Left colon (tissue), 2 donors: ENCODE measurements around the gene OCRL. TPM values are rescaled to one million over a fixed set of nuclear protein-coding genes. Genes with fewer than 3 reads are reported as not detected.
"Not testable (repeated sequence)": the region's sequence is repeated elsewhere in the genome, so short reads cannot be mapped to it uniquely, and the experiment has no call there.

Experiments
- ATAC-seq: fragments of 200-7000 bp; cut with Tn5 transposase; one replicate; pipeline ENCODE4 v1.9.1; 2020; ENCODE audit warnings: mild to moderate bottlenecking, moderate library complexity
- DNase-seq, 2 donors: peaks; one replicate each; pipeline ENCODE4 v3.0.0-alpha.2; 2020
- intact Hi-C, 2 donors: fragments of 100-400 bp; cut with DNase I in 1 of 2; cut with micrococcal nuclease in 1 of 2; formaldehyde crosslinking; loops; one replicate each; pipeline versions ENCODE4 v1.11.2 to v1.14.0; 2022; cut with DNase I, micrococcal nuclease
- total RNA-seq, 2 donors: library from RNA; stranded (reverse); fragmentation: NEBNext Ultra II Directional; extraction: Animal tissue kit (Norgen Biotek cat#: 25700); gene quantifications; one replicate each; pipeline ENCODE4 v1.2.1, GENCODE V29; 2021
- donor health status: DM: no; HTN: no; CAD: no.
- donor health status: DM: yes; HTN: yes; CAD: no.

OCRL gene
- total RNA-seq, 2 donors from 2014 or later = 27.8 to 31.3 TPM

- DNase-seq (no peak), ATAC-seq (no peak)
- intact Hi-C loops = no loop called here
Measured at GRCh38 chrX:129530410-129530809, 9.6 kb upstream of the OCRL start.

DNA sequence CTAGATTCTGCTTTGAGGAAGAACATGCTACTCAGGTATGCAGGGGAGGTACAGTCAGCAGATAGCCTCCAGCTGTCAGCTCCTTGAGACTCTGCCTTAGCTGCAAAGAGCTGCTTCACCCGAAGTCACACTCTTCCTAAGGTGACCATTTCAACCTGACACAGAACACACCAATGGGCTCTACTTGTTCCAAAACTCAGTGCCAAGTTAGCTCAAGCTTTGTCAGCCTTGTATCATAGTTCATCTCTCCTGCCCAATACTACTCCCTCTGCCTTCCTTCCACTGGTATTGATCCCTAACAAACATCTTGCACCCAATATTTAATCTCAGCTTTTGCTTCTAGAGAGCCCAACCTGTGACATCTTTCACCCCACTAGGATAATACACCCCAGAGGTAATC lies 8.9 kb upstream of the OCRL start:
- DNase-seq = no peak
- intact Hi-C loops = no loop called here
- ATAC-seq = no peak

DNA sequence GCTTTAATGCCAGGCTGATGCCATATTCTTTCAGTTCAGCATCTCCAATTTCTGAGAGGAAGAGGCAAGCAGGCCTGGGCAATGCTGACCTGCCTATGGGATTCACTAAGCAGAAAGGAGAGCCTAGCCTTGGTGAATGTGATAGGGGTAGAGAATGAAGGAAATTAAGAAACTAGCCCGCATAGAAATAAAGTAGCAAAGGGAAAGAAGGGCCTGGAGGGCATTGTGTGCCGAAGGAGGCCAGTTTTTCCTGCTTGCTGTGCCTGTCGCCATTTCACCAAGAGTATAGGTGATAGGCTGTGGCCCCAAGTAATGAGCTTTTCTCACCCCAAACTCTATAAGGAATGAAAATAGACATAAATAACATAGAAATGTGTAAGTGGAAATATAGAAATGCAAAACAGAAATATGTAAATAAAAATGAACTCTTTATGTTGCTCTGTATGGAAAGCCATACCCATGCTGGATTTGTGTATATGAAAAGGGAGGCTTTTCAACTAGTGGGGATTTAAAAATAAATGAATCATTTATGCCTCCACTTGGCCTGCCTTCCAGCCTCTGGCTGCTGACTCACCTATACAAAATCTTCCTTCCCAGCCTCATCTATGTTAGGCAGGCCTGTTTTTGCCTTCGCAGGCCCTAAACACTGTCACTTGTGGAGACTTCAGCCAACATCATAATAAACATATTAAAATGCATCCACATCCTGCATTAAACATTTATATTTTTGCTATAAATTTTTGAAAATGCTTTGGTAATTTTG lies 5.1 kb upstream of the OCRL start:
- DNase-seq (no peak), ATAC-seq (no peak)
- intact Hi-C loops = no loop called here

GRCh38 chrX:129540722-129541184 lies 694 bp downstream of the OCRL start:
- peak; percentile 33 to 61 for DNase-seq
- intact Hi-C loops = no loop called here
- peak; percentile 92 for ATAC-seq

GRCh38 chrX:129544780-129545179 lies 4.7 kb downstream of the OCRL start:
- intact Hi-C loops = no loop called here
- ATAC-seq (no peak), DNase-seq (no peak)

DNA sequence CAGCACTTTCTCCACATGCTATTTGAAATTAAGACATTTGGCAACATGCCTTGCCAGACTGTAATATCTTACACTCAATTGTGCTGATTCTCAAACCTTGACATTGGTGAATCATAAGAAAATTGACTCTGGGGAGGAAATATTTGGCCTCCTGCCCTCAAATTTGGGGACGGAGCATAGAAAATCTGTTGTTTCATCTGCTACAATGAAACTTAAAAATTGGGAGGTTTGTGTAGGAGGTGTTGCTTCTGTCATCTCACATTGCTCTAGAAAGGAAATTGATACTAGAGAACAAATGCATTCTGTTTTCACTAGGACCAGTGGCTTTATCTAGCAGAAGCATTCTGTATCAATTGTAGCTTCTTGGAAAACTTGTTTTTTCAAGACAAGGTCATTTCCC lies 5.3 kb downstream of the OCRL start:
- ATAC-seq (no peak), DNase-seq (no peak)
- intact Hi-C loops = no loop called here

- ATAC-seq (no peak), DNase-seq (no peak)
- intact Hi-C loops = no loop called here
Measured at GRCh38 chrX:129549124-129549523, 9.1 kb downstream of the OCRL start.

GRCh38 chrX:129553619-129554288 lies 13.7 kb downstream of the OCRL start:
- no peak for DNase-seq
- intact Hi-C loops = no loop called here
- no peak for ATAC-seq

- ATAC-seq, intact Hi-C loops, DNase-seq: not testable (repeated sequence)
Measured at GRCh38 chrX:129554816-129555215, 14.8 kb downstream of the OCRL start.

DNA sequence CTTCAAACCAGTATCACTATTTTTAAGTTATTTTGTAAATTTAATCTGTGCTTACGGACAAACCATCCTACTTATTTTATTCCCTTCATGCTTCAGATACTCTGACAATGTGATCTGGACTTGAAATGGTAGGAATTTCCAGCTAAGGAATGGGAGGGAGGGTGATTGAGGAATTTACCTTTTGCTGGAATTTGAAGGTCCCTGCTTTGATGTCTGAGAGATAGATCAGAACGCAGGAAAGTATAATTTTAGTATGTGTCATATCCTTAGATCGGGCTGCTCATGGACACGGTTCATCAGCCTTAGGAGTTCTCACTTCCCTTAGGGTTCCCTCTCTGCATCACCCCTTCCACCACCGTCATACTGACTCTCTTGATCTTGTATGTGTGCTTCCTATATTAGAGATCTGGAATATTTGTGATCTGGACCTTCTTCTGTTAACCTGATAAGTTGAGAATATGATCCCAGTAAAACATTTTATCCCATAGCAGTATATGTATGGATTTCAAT lies 16.8 kb downstream of the OCRL start:
- intact Hi-C loops = no loop called here
- ATAC-seq (no peak), DNase-seq (no peak)

- no peak for DNase-seq
- ATAC-seq = no peak
- intact Hi-C loops = no loop called here
Measured at GRCh38 chrX:129557844-129558480, 17.9 kb downstream of the OCRL start.

GRCh38 chrX:129559783-129560182 lies 19.7 kb downstream of the OCRL start:
- intact Hi-C loops = no loop called here
- DNase-seq (no peak), ATAC-seq (no peak)

DNA sequence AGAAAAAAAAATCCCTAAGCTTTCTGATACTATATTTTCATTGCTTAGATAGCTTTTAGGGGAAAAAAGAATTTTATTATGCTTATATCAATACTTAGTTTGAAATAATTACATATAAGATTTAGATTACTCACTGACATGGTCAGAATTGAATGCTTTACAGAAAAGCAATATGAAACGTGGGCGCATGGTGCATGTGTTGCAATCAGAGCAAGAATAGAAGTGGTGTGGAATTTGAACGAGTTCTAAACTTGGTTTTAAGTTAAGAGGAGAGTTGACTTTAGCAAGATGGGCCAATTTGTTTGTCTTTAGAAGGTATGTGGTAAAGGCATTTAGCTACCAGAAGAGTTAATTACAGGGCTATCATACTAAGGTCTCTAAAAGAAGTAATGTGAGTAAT lies 21.4 kb downstream of the OCRL start:
- ATAC-seq (no peak), DNase-seq (no peak)
- intact Hi-C loops = no loop called here

GRCh38 chrX:129564345-129564744 lies 24.3 kb downstream of the OCRL start:
- intact Hi-C loops, DNase-seq, ATAC-seq: not testable (repeated sequence)

- intact Hi-C loops = no loop called here
- ATAC-seq (no peak), DNase-seq (no peak)
Measured at GRCh38 chrX:129565046-129565650, 25.1 kb downstream of the OCRL start.

- no peak for ATAC-seq
- intact Hi-C loops = no loop called here
- no peak for DNase-seq
Measured at GRCh38 chrX:129566073-129566472, 26.0 kb downstream of the OCRL start.

DNA sequence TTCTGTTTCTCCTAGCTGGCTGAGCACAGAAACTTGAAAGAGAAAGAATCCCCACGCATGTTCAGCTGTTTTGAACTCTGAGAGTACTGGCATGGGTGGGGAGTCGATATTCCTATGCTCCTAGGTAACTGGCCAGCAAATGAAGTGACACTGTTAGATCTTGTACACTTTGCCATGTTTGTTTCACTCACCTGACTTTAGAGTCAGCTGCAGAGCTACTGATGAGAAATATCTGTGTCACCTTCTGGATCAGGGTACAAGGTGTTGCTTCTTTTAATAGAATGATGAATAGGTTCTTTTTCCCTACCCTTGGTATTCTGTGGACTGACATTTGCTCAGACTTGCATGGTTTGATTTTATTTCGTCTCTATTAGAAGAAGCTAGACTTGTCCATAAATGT lies 28.3 kb downstream of the OCRL start:
- intact Hi-C loops = no loop called here
- no peak for ATAC-seq
- no peak for DNase-seq

- DNase-seq (no peak), ATAC-seq (no peak)
- intact Hi-C loops = no loop called here
Measured at GRCh38 chrX:129572422-129572821, 32.4 kb downstream of the OCRL start.

- DNase-seq, intact Hi-C loops, ATAC-seq: not testable (repeated sequence)
Measured at GRCh38 chrX:129573652-129574051, 33.6 kb downstream of the OCRL start.
